ENCODE measurements around the gene CYP39A1.

DNA sequence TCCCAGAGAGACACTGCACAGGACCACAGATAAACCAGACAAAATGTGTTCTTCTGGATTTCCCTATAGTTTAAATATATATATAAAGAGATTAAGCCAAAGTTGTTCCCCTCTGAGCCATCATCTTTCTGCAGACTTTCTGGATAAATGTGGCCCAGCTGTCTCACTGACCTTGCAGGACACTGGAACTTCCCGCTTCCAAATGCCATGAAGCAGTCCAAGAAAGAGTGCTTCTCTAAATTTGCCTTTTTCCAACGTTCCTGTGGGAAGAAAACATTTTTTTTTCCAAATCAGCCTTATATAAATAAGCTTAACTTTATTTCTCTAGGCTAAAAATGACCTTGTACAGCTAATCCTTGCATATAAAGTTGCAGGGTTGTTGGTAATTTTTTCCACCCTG, 65.7 kb downstream of the CYP39A1 start:
- TF ChIP-seq SIN3A (IDR thresholded peaks at IDR 0.05; ENCODE audit: low read depth): no peak
- no peak for TF ChIP-seq POLR2A (IDR thresholded peaks at IDR 0.05; ENCODE audit: borderline replicate concordance, extremely low read depth, insufficient read depth, insufficient read length)
- TF ChIP-seq, protein P1, sequence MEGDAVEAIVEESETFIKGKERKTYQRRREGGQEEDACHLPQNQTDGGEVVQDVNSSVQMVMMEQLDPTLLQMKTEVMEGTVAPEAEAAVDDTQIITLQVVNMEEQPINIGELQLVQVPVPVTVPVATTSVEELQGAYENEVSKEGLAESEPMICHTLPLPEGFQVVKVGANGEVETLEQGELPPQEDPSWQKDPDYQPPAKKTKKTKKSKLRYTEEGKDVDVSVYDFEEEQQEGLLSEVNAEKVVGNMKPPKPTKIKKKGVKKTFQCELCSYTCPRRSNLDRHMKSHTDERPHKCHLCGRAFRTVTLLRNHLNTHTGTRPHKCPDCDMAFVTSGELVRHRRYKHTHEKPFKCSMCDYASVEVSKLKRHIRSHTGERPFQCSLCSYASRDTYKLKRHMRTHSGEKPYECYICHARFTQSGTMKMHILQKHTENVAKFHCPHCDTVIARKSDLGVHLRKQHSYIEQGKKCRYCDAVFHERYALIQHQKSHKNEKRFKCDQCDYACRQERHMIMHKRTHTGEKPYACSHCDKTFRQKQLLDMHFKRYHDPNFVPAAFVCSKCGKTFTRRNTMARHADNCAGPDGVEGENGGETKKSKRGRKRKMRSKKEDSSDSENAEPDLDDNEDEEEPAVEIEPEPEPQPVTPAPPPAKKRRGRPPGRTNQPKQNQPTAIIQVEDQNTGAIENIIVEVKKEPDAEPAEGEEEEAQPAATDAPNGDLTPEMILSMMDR (IDR thresholded peaks at IDR 0.05 in 2 of 3, conservative IDR thresholded peaks at IDR 0.05 in 1 of 3; ENCODE audit: borderline replicate concordance in 1 of 3, insufficient read depth in 1 of 3, low read depth in 2 of 3, low read length in 2 of 3): no peak
- TF ChIP-seq RAD21 (IDR thresholded peaks at IDR 0.05; ENCODE audit: low read depth): no peak
- TF ChIP-seq ZFX (IDR thresholded peaks at IDR 0.05): no peak
- TF ChIP-seq SRF (IDR thresholded peaks at IDR 0.05; ENCODE audit: low read depth): no peak
- no peak for TF ChIP-seq YY1 (IDR thresholded peaks at IDR 0.05; ENCODE audit: extremely low read depth, insufficient replicate concordance, low read depth, low read length)
- no peak for TF ChIP-seq SP1 (IDR thresholded peaks at IDR 0.05; ENCODE audit: low read depth)
- no peak for TF ChIP-seq ELF1 (IDR thresholded peaks at IDR 0.05; ENCODE audit: borderline replicate concordance, low read depth)
